GM21825 (cell line): ENCODE measurements around the gene GRWD1.

Experiments used
- ATAC-seq: cut with Tn5 transposase; IDR thresholded peaks from one replicate; pipeline ENCODE4 v1.9.1; 2021; ENCODE audit warnings: mild to moderate bottlenecking, moderate library complexity; ENCODE audit not compliant: unreplicated experiment

The GRWD1 gene

GRCh38 chr19:48445606-48446481, at the start of gene GRWD1:
Gene GRWD1, plus strand, starts transcription at chr19:48445983. Its CDS starts 23 bp downstream, at chr19:48446006.
- peak; percentile 76 for ATAC-seq

GRCh38 chr19:48396016-48396823, 49.6 kb upstream of the GRWD1 start:
- no peak for ATAC-seq

GRCh38 chr19:48396824-48397176, 49.0 kb upstream of the GRWD1 start:
- no peak for ATAC-seq

DNA sequence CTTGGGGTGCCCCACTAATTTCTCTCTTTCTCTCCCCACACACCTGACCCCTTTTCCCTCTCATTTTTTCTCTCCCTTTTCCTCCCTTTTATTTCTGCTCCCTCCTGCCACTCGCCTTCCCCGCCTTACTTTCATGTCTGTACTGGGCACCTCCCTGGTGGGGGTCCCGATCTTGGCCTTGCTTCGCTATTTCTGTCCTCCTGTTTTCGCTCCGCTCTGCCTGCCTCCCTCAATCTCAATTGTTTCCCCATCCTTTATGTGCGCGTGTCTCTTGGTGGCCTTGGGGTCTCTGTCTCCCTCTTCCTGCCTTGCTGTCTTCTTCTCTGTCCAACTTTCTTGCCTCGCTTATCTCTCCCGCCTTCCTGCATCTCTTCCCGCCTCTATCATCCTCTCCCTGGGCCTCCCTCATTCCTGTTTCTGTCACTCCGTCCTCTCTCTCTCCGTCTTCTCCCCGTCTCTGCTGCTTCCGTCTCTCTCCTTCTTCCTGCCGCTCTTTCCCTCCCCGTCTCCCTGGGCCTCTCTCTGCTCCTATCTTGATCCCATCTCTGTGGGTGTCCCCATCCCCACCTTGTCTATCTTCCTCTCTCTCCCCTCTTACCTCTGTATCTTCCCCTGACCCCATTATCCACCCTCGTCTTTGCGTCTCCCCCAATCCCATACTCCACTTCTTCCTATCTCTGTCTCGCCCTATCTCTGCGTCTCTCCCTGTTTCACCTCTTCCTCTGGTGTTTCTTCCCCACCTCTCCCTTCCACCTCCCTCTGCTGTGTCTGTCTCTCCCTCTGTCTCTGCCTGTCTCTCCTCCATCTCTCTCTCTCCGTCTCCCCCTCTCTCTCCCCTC, 48.3 kb upstream of the GRWD1 start:
- no peak for ATAC-seq

DNA sequence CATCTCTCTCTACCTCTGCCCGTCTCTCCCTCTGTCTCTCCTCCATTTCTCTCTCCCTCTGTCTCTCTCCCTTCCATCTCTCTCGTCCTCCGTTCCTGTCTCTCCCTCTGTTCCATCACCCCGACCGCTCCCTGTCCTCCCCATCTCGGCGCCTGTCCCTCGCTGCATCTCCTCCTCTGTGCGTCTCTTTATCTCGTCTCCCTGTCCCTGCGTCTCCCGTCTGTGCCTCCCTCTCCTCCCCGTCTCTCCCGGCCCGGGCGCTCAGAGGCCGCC, 47.7 kb upstream of the GRWD1 start:
- ATAC-seq = peak; percentile 3

- ATAC-seq = peak; percentile 45
These were observed 47.2 kb upstream of the GRWD1 start for GRCh38 chr19:48398375-48399235.

GRCh38 chr19:48400018-48400742, 45.6 kb upstream of the GRWD1 start:
- no peak for ATAC-seq

GRCh38 chr19:48401287-48401686, 44.5 kb upstream of the GRWD1 start:
- no peak for ATAC-seq

- peak; percentile 47 for ATAC-seq
These were observed 42.2 kb upstream of the GRWD1 start for GRCh38 chr19:48403606-48404005.

DNA sequence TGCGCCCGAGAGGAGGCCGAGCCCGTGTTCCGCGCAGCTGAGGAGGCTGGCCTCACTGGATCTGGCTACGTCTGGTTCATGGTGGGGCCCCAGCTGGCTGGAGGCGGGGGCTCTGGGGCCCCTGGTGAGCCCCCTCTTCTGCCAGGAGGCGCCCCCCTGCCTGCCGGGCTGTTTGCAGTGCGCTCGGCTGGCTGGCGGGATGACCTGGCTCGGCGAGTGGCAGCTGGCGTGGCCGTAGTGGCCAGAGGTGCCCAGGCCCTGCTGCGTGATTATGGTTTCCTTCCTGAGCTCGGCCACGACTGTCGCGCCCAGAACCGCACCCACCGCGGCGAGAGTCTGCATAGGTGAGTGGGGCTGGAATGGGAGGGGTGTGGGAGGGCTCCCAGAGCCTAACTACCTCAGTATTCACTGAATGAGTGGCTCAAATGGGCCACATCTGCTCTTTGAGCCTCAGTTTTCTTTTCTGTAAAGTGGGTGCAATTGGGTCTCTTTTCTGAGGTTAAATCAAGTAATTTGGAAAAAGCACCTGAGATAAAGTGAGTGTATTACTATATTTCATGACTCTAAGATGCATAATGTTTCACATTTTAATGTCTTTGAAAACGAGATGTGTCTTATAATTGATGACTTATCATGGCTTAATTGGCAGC, 40.6 kb upstream of the GRWD1 start:
- no peak for ATAC-seq

GRCh38 chr19:48405850-48406249, 39.9 kb upstream of the GRWD1 start:
- ATAC-seq = no peak

DNA sequence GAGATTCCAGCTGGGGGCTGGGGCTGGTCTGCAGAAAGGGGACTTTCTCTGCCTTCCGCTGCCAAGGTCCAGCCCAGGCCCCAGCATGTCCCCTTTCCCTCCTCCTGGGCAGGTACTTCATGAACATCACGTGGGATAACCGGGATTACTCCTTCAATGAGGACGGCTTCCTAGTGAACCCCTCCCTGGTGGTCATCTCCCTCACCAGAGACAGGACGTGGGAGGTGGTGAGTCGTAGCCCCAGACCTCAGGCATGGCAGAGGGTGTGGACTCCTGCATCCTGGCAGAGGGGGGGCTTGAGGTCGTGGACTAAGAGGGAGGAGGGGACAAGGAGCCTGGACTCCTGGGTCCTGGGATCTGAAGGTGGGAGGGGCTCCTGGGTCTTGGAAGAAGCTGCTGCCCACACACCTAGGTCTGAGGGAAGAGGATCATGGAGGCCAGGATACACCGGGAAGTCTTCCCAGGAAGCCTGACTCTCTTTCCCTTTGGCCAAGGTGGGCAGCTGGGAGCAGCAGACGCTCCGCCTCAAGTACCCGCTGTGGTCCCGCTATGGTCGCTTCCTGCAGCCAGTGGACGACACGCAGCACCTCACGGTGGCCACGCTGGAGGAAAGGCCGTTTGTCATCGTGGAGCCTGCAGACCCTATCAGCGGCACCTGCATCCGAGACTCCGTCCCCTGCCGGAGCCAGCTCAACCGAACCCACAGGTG, 31.8 kb upstream of the GRWD1 start:
- ATAC-seq = no peak

DNA sequence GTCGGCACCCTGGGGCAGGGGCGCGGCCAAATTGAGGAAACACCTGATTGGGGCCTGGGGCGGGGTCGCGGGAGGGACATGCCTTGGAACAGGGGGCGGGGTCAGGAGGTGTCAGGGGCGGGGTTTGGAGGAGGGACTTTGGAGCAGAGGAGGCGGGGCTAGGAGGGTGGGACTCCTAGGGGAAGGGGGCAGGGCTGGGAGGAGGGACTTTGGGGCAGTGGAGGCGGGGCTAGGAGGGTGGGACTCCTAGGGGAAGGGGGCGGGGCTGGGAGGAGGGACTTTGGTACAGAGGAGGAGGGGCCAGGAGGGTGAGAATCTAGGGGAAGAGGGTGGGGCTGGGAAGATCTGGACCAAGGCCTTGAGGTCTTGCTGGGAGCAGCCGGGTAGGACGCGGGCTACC, 30.4 kb upstream of the GRWD1 start:
- ATAC-seq = no peak

GRCh38 chr19:48415806-48416221, 30.0 kb upstream of the GRWD1 start:
- ATAC-seq = no peak

DNA sequence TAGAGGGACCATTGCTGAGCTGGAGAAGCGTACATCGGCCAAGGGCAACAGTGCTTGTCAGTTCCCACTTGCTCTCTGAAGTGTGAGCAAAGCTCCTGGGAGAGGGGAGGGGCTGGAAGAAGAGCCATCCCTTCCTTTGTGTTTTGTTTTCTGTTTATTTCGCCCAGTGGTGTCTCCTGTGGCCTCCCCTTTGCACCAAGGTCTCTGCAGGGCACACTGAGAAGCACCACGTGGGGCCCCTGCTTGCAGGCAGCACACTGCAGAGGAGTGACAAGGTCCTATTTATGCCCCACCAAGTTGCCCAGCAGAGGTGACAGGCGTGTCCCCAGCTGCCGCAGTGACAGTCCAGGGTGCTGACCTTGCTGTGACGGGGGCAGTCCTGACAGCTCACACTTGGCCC, 28.4 kb upstream of the GRWD1 start:
- no peak for ATAC-seq

DNA sequence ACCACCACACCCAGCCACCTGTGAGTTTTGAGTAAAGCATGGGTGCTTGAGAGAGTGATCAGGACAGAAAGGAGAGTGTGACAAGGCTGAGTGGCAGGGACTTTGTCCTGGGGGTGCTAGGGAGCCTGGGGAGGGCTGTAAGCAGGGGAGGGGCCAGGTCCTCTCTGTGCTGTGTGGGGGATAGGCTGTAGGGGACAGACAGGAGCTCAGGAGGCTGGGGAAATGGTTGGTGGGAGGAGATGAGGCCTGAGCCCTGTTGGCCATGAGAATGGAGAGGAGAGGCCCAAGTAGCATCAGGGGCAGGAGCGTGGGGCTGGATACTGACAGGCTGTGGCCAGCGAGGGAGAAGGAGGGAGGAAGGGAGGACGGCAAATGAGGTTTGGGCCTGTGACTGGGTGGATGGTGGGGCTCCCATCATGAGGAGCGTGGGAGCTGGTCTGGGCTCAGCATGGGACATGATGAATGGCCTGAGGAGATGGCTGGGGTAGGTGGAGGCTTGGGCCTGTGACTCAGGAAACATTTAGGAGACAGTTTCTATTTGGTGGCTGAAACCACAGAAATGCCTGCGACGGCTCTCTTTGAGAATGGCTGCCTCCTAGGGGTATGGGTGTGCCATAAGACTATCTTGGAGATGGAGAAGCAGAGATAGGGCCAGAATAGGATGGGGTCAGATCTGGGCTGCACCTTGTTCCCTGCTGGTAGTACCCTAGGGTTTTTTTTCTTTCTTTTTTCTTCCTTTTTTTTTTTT, 27.3 kb upstream of the GRWD1 start:
- ATAC-seq = no peak

GRCh38 chr19:48419158-48419920, 26.4 kb upstream of the GRWD1 start:
- peak; percentile 46 for ATAC-seq
